Liver (tissue), 9 donors: ENCODE measurements around the gene MLXIP. TPM values are rescaled to one million over a fixed set of nuclear protein-coding genes. Genes with fewer than 3 reads are reported as not detected.

ENCODE experiments used
- DNase-seq: peaks from one replicate; pipeline ENCODE4 v3.0.0-alpha.2; 2017; ENCODE audit warnings: low spot score
- H3K27ac ChIP-seq, 2 donors: one replicate each; pipeline ENCODE4 v1.7.0; 2013; ENCODE audit warnings: inconsistent platforms in 2 of 2, low read length in 2 of 2, control low read depth in 1 of 2, low read depth in 1 of 2, mild to moderate bottlenecking in 1 of 2
- H3K27me3 ChIP-seq, 4 donors: one replicate each; pipeline versions ENCODE4 v1.6.1 to v1.7.0; 2013; ENCODE audit warnings: low read length in 3 of 4, inconsistent platforms in 1 of 4, mild to moderate bottlenecking in 1 of 4, moderate library complexity in 1 of 4; ENCODE audit not compliant: control insufficient read depth in 4 of 4, insufficient read depth in 4 of 4
- H3K36me3 ChIP-seq, 4 donors: one replicate each; pipeline versions ENCODE4 v1.6.1 to v1.7.0; 2013; ENCODE audit warnings: low read length in 3 of 4, mild to moderate bottlenecking in 3 of 4, low read depth in 1 of 4, moderate library complexity in 1 of 4; ENCODE audit not compliant: control insufficient read depth in 4 of 4, insufficient read depth in 3 of 4
- H3K4me1 ChIP-seq, 4 donors: one replicate each; pipeline versions ENCODE4 v1.6.1 to v1.7.0; 2013; ENCODE audit warnings: low read length in 3 of 4, mild to moderate bottlenecking in 3 of 4, moderate library complexity in 1 of 4; ENCODE audit not compliant: control insufficient read depth in 4 of 4, insufficient read depth in 4 of 4
- H3K4me3 ChIP-seq, 3 donors: one replicate each; pipeline versions ENCODE4 v1.6.1 to v1.7.0; 2013; ENCODE audit warnings: low read length in 3 of 3, control low read depth in 1 of 3, low read depth in 1 of 3, mild to moderate bottlenecking in 1 of 3
- H3K9ac ChIP-seq, 2 donors: one replicate each; pipeline ENCODE4 v1.7.0; 2013; ENCODE audit warnings: low read length in 2 of 2, mild to moderate bottlenecking in 2 of 2, moderate library complexity in 2 of 2, control low read depth in 1 of 2, low read depth in 1 of 2
- H3K9me3 ChIP-seq, 4 donors: one replicate each; pipeline versions ENCODE4 v1.6.1 to v1.7.0; 2013; ENCODE audit warnings: low read length in 3 of 4; ENCODE audit not compliant: control insufficient read depth in 4 of 4
- FOXA1 ChIP-seq: IDR thresholded peaks from 2 replicates; pipeline ENCODE4 v1.6.1; 2016; ENCODE audit warnings: antibody characterized with exemption
- HNF4A ChIP-seq, 2 donors: conservative IDR thresholded peaks; 2 replicates each; pipeline ENCODE4 v1.6.1; 2016; ENCODE audit warnings: antibody characterized with exemption in 2 of 2, mild to moderate bottlenecking in 2 of 2
- HNF4G ChIP-seq: IDR thresholded peaks from 2 replicates; pipeline ENCODE4 v1.6.1; 2016; ENCODE audit warnings: antibody characterized with exemption
- NR2F2 ChIP-seq: IDR thresholded peaks from 2 replicates; pipeline ENCODE4 v1.6.1; 2016; ENCODE audit warnings: antibody characterized with exemption
- RAD21 ChIP-seq, 2 donors: IDR thresholded peaks; 2 replicates each; pipeline ENCODE4 v1.6.1; 2016; ENCODE audit warnings: antibody characterized with exemption in 2 of 2, mild to moderate bottlenecking in 2 of 2
- SP1 ChIP-seq: IDR thresholded peaks from 2 replicates; pipeline ENCODE4 v1.6.1; 2018; ENCODE audit warnings: antibody characterized with exemption, mild to moderate bottlenecking
- WGBS: extraction: QIAGEN DNeasy Blood & Tissue Kit; methylation state at CpG from one replicate; pipeline ENCODE4 v1.1.7; 2013; 5-methylcytosine and 5-hydroxymethylcytosine counted together
- polyA plus RNA-seq, 2 donors: library from polyadenylated mRNA; stranded (reverse) in 1 of 2; unstranded in 1 of 2; fragments of 200-250 nt in 1 of 2; fragments of >200 nt in 1 of 2; fragmentation: Nextera tagmentation in 1 of 2; extraction: Ambion mirVana in 1 of 2; gene quantifications; one replicate each; pipeline versions ENCODE4 v1.2.1 to v1.2.3, GENCODE V29; 2013 to 2015
- total RNA-seq, 2 donors: library from RNA; depleted of rRNA; stranded (reverse); fragments of >200 nt; gene quantifications; one replicate each; pipeline ENCODE4 v1.2.3, GENCODE V29; 2014
- TF ChIP-seq, protein P1 (sequence below): IDR thresholded peaks from 2 replicates; pipeline ENCODE4 v1.6.1; 2016; ENCODE audit warnings: antibody characterized with exemption, mild to moderate bottlenecking
- TF ChIP-seq, protein P2 (sequence below): IDR thresholded peaks from 2 replicates; pipeline ENCODE4 v1.6.1; 2016; ENCODE audit warnings: antibody characterized with exemption
- TF ChIP-seq, protein P3 (sequence below): IDR thresholded peaks from 2 replicates; pipeline ENCODE4 v1.6.1; 2016; ENCODE audit warnings: antibody characterized with exemption
- TF ChIP-seq, protein P4 (sequence below): fragments of 150-350 bp; IDR thresholded peaks from 2 replicates; pipeline ENCODE4 v1.5.1; 2017; ENCODE audit warnings: improper control_type of control experiment, low read depth, low read length; ENCODE audit not compliant: missing input control
- donor health status: healthy.
- donor health status: healthy.
- donor health status: healthy.
- donor health status: healthy.
- donor health status: healthy.

Gene MLXIP, protein sequence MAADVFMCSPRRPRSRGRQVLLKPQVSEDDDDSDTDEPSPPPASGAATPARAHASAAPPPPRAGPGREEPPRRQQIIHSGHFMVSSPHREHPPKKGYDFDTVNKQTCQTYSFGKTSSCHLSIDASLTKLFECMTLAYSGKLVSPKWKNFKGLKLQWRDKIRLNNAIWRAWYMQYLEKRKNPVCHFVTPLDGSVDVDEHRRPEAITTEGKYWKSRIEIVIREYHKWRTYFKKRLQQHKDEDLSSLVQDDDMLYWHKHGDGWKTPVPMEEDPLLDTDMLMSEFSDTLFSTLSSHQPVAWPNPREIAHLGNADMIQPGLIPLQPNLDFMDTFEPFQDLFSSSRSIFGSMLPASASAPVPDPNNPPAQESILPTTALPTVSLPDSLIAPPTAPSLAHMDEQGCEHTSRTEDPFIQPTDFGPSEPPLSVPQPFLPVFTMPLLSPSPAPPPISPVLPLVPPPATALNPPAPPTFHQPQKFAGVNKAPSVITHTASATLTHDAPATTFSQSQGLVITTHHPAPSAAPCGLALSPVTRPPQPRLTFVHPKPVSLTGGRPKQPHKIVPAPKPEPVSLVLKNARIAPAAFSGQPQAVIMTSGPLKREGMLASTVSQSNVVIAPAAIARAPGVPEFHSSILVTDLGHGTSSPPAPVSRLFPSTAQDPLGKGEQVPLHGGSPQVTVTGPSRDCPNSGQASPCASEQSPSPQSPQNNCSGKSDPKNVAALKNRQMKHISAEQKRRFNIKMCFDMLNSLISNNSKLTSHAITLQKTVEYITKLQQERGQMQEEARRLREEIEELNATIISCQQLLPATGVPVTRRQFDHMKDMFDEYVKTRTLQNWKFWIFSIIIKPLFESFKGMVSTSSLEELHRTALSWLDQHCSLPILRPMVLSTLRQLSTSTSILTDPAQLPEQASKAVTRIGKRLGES
- total RNA-seq (10 to 100 TPM; 10.6 to 19.5 TPM), polyA plus RNA-seq (10 to 100 TPM; 10.6 to 11.4 TPM)

DNA sequence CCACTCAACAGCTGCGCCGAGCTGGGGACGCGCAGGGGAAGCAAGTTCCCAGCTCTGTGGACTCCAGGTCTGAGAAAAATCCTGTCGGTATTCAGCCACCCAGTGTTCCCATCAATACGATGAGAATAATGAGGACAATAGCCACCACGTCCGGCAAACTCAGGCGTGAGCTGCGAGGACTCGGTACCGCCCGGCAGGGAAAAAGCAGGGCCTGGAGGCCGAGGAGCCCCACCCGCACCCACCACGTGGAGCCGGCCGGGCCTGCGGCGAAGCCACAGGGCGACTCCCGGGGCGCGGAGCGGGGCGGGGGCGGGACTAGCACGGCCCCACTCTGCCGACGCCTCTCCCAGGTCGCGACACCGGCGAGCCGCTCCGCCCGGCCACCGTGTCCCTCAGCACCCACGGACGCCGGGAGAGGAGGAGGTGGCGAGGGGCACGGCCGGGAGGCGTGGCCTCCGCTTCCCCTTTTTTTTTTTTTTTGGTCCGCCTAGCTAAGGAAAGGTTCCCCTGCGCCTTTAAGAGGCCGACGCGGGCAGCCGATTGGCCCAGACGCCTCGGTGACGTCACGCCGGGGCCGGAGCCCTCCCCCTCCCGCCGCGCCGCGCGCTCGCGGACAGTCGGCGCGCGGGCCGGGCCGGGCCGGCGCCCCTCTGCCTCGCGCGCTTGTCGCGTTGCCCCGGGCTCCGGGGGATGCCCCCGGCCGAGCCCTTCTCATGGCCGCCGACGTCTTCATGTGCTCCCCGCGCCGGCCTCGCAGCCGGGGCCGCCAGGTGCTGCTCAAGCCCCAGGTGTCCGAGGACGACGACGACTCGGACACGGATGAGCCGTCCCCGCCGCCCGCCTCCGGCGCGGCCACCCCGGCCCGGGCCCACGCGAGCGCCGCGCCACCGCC, at the start of gene MLXIP:
Gene MLXIP (plus strand): TSS at position 616 of the 892 bp plus-strand sequence. CDS start 98 bp downstream, at position 714.
- peaks cover 6 to 46% (median 24%) of the 10 kb centered on the region in 4 donors for H3K4me1 ChIP-seq
- H3K27me3 ChIP-seq = no peaks in the 10 kb centered on the region
- peak; percentile 95 for DNase-seq
- TF ChIP-seq, protein P1, sequence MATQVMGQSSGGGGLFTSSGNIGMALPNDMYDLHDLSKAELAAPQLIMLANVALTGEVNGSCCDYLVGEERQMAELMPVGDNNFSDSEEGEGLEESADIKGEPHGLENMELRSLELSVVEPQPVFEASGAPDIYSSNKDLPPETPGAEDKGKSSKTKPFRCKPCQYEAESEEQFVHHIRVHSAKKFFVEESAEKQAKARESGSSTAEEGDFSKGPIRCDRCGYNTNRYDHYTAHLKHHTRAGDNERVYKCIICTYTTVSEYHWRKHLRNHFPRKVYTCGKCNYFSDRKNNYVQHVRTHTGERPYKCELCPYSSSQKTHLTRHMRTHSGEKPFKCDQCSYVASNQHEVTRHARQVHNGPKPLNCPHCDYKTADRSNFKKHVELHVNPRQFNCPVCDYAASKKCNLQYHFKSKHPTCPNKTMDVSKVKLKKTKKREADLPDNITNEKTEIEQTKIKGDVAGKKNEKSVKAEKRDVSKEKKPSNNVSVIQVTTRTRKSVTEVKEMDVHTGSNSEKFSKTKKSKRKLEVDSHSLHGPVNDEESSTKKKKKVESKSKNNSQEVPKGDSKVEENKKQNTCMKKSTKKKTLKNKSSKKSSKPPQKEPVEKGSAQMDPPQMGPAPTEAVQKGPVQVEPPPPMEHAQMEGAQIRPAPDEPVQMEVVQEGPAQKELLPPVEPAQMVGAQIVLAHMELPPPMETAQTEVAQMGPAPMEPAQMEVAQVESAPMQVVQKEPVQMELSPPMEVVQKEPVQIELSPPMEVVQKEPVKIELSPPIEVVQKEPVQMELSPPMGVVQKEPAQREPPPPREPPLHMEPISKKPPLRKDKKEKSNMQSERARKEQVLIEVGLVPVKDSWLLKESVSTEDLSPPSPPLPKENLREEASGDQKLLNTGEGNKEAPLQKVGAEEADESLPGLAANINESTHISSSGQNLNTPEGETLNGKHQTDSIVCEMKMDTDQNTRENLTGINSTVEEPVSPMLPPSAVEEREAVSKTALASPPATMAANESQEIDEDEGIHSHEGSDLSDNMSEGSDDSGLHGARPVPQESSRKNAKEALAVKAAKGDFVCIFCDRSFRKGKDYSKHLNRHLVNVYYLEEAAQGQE = peak; percentile 18
- TF ChIP-seq SP1 = peak; percentile 45
- TF ChIP-seq NR2F2 = no peak
- TF ChIP-seq, protein P2, sequence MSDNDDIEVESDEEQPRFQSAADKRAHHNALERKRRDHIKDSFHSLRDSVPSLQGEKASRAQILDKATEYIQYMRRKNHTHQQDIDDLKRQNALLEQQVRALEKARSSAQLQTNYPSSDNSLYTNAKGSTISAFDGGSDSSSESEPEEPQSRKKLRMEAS = peak; percentile 8
- no peaks in the 10 kb centered on the region for H3K36me3 ChIP-seq
- H3K4me3 ChIP-seq = peak within 1 kb of the TSS; percentile 85 to 94 (median 91)
- peak within 1 kb of the TSS; percentile 57 to 85 for H3K9ac ChIP-seq
- WGBS = 2% methylated on average over 113 of the region's 113 CpGs
- no peaks in the 10 kb centered on the region for H3K9me3 ChIP-seq
- peak within 1 kb of the TSS; percentile 72 to 81 for H3K27ac ChIP-seq

DNA sequence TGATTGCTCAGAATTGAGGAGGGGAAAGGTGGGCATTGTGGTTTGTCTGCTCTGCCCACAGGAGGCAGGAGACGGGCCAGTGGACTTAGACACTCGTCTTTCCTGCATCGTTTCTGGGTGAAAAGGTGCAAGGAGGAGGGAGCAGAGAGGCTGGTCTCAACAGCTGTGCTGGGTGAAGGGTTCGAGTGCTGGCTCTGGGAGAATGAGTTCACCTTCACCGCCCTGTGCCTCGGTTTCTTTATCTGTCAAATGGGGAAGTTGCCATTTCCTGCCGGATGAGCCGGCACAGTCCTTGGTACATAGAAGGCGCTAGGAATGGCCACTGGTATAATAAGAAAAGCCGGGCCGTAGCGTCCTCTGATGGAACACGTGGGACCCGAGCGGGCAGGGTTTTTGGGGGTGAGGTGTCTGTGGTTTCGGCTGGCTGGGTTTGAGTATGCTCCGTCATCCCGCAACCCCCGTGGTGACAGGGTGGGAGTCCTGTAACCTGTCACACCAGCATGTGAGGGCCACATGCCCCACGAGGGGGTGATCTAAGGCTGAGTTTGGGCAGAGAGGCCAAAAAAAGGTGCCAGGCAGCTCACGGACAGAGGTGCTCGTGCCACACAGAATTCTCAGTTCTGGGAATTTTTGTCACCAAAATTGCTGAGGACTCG, 49.5 kb upstream of the MLXIP start:
- Histone ChIP-seq H3K4me3 (no peak overlapping the region), H3K27me3 (no peaks in the 10 kb centered on the region), H3K36me3 (no peaks in the 10 kb centered on the region), H3K27ac (no peak overlapping the region), H3K9ac (no peak overlapping the region), H3K9me3 (no peaks in the 10 kb centered on the region), H3K4me1 (peaks cover 4 to 22% (median 13%) of the 10 kb centered on the region in 4 donors)
- TF ChIP-seq, protein P2 = no peak
- TF ChIP-seq HNF4A (conservative IDR thresholded peaks at IDR 0.05) (no peak), HNF4G (no peak), FOXA1 (no peak), RAD21 (IDR thresholded peaks at IDR 0.05) (no peak), NR2F2 (no peak)
- TF ChIP-seq, protein P3, sequence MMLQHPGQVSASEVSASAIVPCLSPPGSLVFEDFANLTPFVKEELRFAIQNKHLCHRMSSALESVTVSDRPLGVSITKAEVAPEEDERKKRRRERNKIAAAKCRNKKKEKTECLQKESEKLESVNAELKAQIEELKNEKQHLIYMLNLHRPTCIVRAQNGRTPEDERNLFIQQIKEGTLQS = no peak
- TF ChIP-seq, protein P1 = no peak
- TF ChIP-seq, protein P4, sequence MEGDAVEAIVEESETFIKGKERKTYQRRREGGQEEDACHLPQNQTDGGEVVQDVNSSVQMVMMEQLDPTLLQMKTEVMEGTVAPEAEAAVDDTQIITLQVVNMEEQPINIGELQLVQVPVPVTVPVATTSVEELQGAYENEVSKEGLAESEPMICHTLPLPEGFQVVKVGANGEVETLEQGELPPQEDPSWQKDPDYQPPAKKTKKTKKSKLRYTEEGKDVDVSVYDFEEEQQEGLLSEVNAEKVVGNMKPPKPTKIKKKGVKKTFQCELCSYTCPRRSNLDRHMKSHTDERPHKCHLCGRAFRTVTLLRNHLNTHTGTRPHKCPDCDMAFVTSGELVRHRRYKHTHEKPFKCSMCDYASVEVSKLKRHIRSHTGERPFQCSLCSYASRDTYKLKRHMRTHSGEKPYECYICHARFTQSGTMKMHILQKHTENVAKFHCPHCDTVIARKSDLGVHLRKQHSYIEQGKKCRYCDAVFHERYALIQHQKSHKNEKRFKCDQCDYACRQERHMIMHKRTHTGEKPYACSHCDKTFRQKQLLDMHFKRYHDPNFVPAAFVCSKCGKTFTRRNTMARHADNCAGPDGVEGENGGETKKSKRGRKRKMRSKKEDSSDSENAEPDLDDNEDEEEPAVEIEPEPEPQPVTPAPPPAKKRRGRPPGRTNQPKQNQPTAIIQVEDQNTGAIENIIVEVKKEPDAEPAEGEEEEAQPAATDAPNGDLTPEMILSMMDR = no peak
- no peak for DNase-seq
- WGBS = 84% methylated on average over 23 of the region's 23 CpGs
